Kidney epithelial cell (primary cell): ENCODE results near the gene CLNK. TPM values are rescaled to one million over a fixed set of nuclear protein-coding genes. Genes with fewer than 3 reads are reported as not detected.

Experiments used
- DNase-seq: peaks from one replicate; pipeline ENCODE4 v3.0.0-alpha.2; 2010; ENCODE audit warnings: low read depth
- H3K27me3 ChIP-seq: 2 replicates; pipeline ENCODE4 v1.6.0; 2011; ENCODE audit warnings: low read length; ENCODE audit not compliant: control insufficient read depth, insufficient read depth
- H3K36me3 ChIP-seq: 2 replicates; pipeline ENCODE4 v1.5.1; 2011; ENCODE audit warnings: low read length; ENCODE audit not compliant: control insufficient read depth, insufficient read depth
- H3K4me3 ChIP-seq: 2 replicates; pipeline ENCODE4 v1.5.1; 2011; ENCODE audit warnings: low read depth, mild to moderate bottlenecking, control low read depth, low read length
- CTCF ChIP-seq: IDR thresholded peaks from 2 replicates; pipeline ENCODE4 v1.5.1; 2011; ENCODE audit warnings: mild to moderate bottlenecking, moderate library complexity, low read length, control low read depth, inconsistent platforms; ENCODE audit not compliant: insufficient read depth, poor library complexity, severe bottlenecking
- total RNA-seq: library from RNA; depleted of rRNA; stranded (reverse); fragments of >200 nt; gene quantifications from 2 replicates; pipeline ENCODE4 v1.2.3, GENCODE V29; 2015

The CLNK gene
- total RNA-seq, 1 donor from 2014 or later = not detected

- no peak for TF ChIP-seq CTCF
- H3K4me3 ChIP-seq = no peak overlapping the region
- H3K27me3 ChIP-seq = no peaks in the 10 kb centered on the region
- no peaks in the 10 kb centered on the region for H3K36me3 ChIP-seq
- no peak for DNase-seq
Measured at GRCh38 chr4:10722957-10723356, 38.4 kb upstream of the CLNK start.

- Histone ChIP-seq H3K4me3 (no peak overlapping the region), H3K27me3 (no peaks in the 10 kb centered on the region), H3K36me3 (no peaks in the 10 kb centered on the region)
- TF ChIP-seq CTCF = no peak
- no peak for DNase-seq
Measured at GRCh38 chr4:10721616-10722015, 37.0 kb upstream of the CLNK start.

GRCh38 chr4:10716163-10716562 lies 31.6 kb upstream of the CLNK start:
- H3K4me3 ChIP-seq = no peak overlapping the region
- TF ChIP-seq CTCF = no peak
- no peak for DNase-seq
- no peaks in the 10 kb centered on the region for H3K36me3 ChIP-seq
- no peaks in the 10 kb centered on the region for H3K27me3 ChIP-seq

- Histone ChIP-seq H3K36me3 (no peaks in the 10 kb centered on the region), H3K4me3 (no peak overlapping the region), H3K27me3 (no peaks in the 10 kb centered on the region)
- no peak for DNase-seq
- no peak for TF ChIP-seq CTCF
Measured at GRCh38 chr4:10715696-10716095, 31.1 kb upstream of the CLNK start.

- no peak for DNase-seq
- H3K4me3 ChIP-seq = no peak overlapping the region
- no peaks in the 10 kb centered on the region for H3K27me3 ChIP-seq
- H3K36me3 ChIP-seq = no peaks in the 10 kb centered on the region
- TF ChIP-seq CTCF = no peak
Measured at GRCh38 chr4:10715135-10715534, 30.6 kb upstream of the CLNK start.

- Histone ChIP-seq H3K27me3 (no peaks in the 10 kb centered on the region), H3K36me3 (no peaks in the 10 kb centered on the region), H3K4me3 (no peak overlapping the region)
- TF ChIP-seq CTCF = no peak
- no peak for DNase-seq
Measured at GRCh38 chr4:10713591-10713990, 29.0 kb upstream of the CLNK start.
